Erythroblast (primary cell): Measurements from ENCODE around the gene SRSF4.
A peak's percentile ranks its signal among the peaks of the same experiment; 100 is the strongest.

Experiments used
- DNase-seq, 2 experiments: peaks; one replicate each; lab custom pipeline; 2025; lab: John Stamatoyannopoulos, UW
- GATA1 ChIP-seq: IDR thresholded peaks from 2 replicates; pipeline ENCODE4 v1.6.1; 2011; ENCODE audit warnings: low read depth, mild to moderate bottlenecking, control low read depth, low read length, moderate library complexity
- POLR2A ChIP-seq: IDR thresholded peaks from 2 replicates; pipeline ENCODE4 v1.6.1; 2011; ENCODE audit warnings: mild to moderate bottlenecking, low read length

SRSF4 gene

GRCh38 chr1:29211086-29212030 lies 29.7 kb upstream of the SRSF4 start:
- TF ChIP-seq GATA1 (no peak), POLR2A (no peak)

GRCh38 chr1:29210278-29211085 lies 28.8 kb upstream of the SRSF4 start:
- TF ChIP-seq GATA1 (no peak), POLR2A (no peak)
- no peak for DNase-seq

More at GRCh38 chr1:29211086-29212030, 29.7 kb upstream of the SRSF4 start:
- no peak for DNase-seq

- DNase-seq: no peak
- TF ChIP-seq POLR2A: no peak
- TF ChIP-seq GATA1: no peak
Measured at GRCh38 chr1:29209173-29209572, 27.5 kb upstream of the SRSF4 start.

GRCh38 chr1:29208442-29208841 lies 26.7 kb upstream of the SRSF4 start:
- DNase-seq: peak in 1 of 2 experiments; percentile 16
- TF ChIP-seq POLR2A: no peak
- TF ChIP-seq GATA1: no peak

- TF ChIP-seq POLR2A (no peak), GATA1 (no peak)
- peak; percentile 97 to 98 for DNase-seq
Measured at GRCh38 chr1:29202584-29203340, 21.1 kb upstream of the SRSF4 start.

GRCh38 chr1:29202053-29202452 lies 20.4 kb upstream of the SRSF4 start:
- DNase-seq: no peak
- no peak for TF ChIP-seq POLR2A
- TF ChIP-seq GATA1: no peak

- DNase-seq: peak in 1 of 2 experiments; percentile 31
- TF ChIP-seq GATA1 (no peak), POLR2A (no peak)
Measured at GRCh38 chr1:29201595-29202051, 19.9 kb upstream of the SRSF4 start.

GRCh38 chr1:29200906-29201594 lies 19.4 kb upstream of the SRSF4 start:
- TF ChIP-seq POLR2A: no peak
- TF ChIP-seq GATA1: no peak
- peak in 1 of 2 experiments; percentile 18 for DNase-seq

- no peak for DNase-seq
- TF ChIP-seq POLR2A (no peak), GATA1 (no peak)
Measured at GRCh38 chr1:29197993-29198392, 16.3 kb upstream of the SRSF4 start.

- DNase-seq: peak in 1 of 2 experiments; percentile 80
- TF ChIP-seq GATA1 (no peak), POLR2A (no peak)
Measured at GRCh38 chr1:29197590-29197924, 15.9 kb upstream of the SRSF4 start.

- no peak for DNase-seq
- TF ChIP-seq GATA1 (no peak), POLR2A (no peak)
Measured at GRCh38 chr1:29196863-29197589, 15.3 kb upstream of the SRSF4 start.

GRCh38 chr1:29195881-29196291 lies 14.2 kb upstream of the SRSF4 start:
- no peak for TF ChIP-seq POLR2A
- TF ChIP-seq GATA1: no peak
- no peak for DNase-seq
